SJSA1 (cell line): ENCODE data around the gene CCDC28B. TPM values are rescaled to one million over a fixed set of nuclear protein-coding genes. Genes with fewer than 3 reads are reported as not detected.
A peak's percentile ranks its signal among the peaks of the same experiment; 100 is the strongest.

ENCODE experiments used
- DNase-seq, 2 experiments: peaks; one replicate each; pipeline ENCODE4 v3.0.0-alpha.2; 2015 to 2020; ENCODE audit warnings: low spot score in 2 of 2, low read depth in 1 of 2
- H3K27ac ChIP-seq: fragments of 250-450 bp; sonication (Bioruptor Pico); 2 replicates; pipeline ENCODE4 v1.5.1; 2020; ENCODE audit warnings: mild to moderate bottlenecking, moderate library complexity
- H3K27me3 ChIP-seq: fragments of 250-450 bp; sonication (Bioruptor Pico); replicated peaks from 2 replicates; pipeline ENCODE4 v1.5.1; 2020; ENCODE audit warnings: mild to moderate bottlenecking, moderate library complexity
- H3K36me3 ChIP-seq: fragments of 250-450 bp; sonication (Bioruptor Pico); 2 replicates; pipeline ENCODE4 v1.5.1; 2020; ENCODE audit warnings: mild to moderate bottlenecking
- H3K4me1 ChIP-seq: fragments of 250-450 bp; sonication (Bioruptor Pico); replicated peaks from 2 replicates; pipeline ENCODE4 v1.6.1; 2021; ENCODE audit warnings: mild to moderate bottlenecking
- H3K4me3 ChIP-seq: fragments of 250-450 bp; sonication (Bioruptor Pico); 2 replicates; pipeline ENCODE4 v1.5.1; 2020; ENCODE audit warnings: mild to moderate bottlenecking
- H3K9me3 ChIP-seq: fragments of 250-450 bp; sonication (Bioruptor Pico); replicated peaks from 2 replicates; pipeline ENCODE4 v1.5.1; 2020; ENCODE audit warnings: mild to moderate bottlenecking
- total RNA-seq: library from RNA; depleted of rRNA; stranded (reverse); fragments of >200 nt; shearing (Covaris generic); gene quantifications from 2 replicates; pipeline ENCODE4 v1.2.3, GENCODE V29; 2014; rRNA removed

Gene CCDC28B
- total RNA-seq, 1 experiment from 2014 or later: 22.1 TPM

DNA sequence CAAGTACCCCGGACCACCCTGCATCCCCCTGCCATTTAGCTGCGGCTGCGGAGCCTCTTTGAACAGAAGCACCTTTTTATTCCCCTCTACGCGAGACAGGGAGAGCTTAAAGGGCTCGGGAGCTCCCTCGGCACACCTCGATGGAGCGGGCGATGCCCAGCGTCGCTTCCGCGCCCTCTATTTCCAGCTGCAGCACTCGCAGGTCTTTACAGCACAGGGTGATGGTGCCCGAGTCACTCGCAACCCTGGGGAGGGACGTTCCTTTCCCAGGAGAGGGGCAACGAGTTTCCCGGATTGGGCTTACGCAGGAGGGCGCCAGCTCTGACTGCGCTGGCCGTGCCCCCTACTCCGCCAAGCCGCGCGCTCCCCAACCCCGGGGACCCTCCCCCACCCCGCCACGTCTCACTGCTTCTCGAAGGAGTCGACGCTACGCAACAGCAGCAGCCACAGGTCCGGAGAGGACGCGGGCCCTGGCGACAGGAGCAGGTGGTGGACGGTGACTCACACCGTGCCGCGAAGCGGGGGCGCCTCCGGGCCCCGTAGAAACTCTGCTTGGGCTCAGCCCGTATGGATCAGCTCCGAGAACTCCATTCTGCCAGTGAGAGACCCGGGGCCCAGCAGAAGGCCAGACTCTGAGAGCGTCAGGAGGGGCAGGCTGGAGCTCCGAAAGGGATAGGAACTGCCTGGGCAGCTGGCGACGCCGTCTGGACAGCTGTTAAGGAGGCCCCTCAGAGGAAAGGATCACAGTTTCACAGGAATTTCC is 40.8 kb downstream of the CCDC28B start:
- H3K4me1 ChIP-seq: peaks cover 40% of the 10 kb centered on the region
- no peaks in the 10 kb centered on the region for H3K9me3 ChIP-seq
- no peaks in the 10 kb centered on the region; the same call in 1 of the 2 replicates for H3K36me3 ChIP-seq
- H3K4me3 ChIP-seq: peak overlapping the region; percentile 47
- peak overlapping the region; percentile 32; the same call in 1 of the 2 replicates for H3K27ac ChIP-seq
- DNase-seq: peak; percentile 47 to 63
- no peaks in the 10 kb centered on the region for H3K27me3 ChIP-seq

DNA sequence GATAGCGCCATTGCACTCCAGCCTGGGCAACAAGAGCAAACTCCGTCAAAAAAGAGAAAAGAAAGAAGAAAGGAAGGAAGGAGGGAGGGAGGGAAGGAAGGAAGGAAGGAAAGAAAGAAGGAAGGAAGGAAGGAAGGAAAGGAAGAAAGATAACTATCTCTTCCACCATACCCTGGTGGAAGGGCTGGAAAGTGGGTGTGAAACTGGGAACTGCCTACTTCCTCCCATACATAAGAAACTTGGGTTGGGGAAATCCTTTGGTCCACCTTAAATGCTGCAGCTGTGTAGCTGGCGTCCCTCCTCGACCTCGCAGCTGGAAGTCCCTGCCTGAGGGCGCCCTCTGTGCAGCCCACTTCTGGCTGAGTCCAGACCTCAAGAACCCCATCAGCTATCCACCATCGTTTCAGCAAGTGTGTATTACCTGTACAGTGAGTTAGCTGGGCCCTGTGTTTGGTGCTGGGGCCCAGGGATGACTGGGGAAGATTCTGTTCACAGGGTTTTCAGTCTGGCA is 42.0 kb downstream of the CCDC28B start:
- Histone ChIP-seq H3K4me1 (peaks cover 42% of the 10 kb centered on the region), H3K36me3 (no peaks in the 10 kb centered on the region; the same call in 1 of the 2 replicates), H3K4me3 (no peak overlapping the region), H3K27me3 (no peaks in the 10 kb centered on the region), H3K9me3 (no peaks in the 10 kb centered on the region), H3K27ac (no peak overlapping the region)
- no peak for DNase-seq

GRCh38 chr1:32246888-32247273 is 46.5 kb downstream of the CCDC28B start, which contains the start of gene FAM167B:
Gene FAM167B, plus strand, starts transcription at chr1:32247222. Its CDS starts 200 bp downstream, at chr1:32247422.
- no peaks in the 10 kb centered on the region for H3K27me3 ChIP-seq
- H3K27ac ChIP-seq: no peak within 1 kb of the TSS
- no peak within 1 kb of the TSS for H3K4me3 ChIP-seq
- no peaks in the 10 kb centered on the region for H3K9me3 ChIP-seq
- peak in 1 of 2 experiments; percentile 28 for DNase-seq
- H3K36me3 ChIP-seq: no peaks in the 10 kb centered on the region
- H3K4me1 ChIP-seq: peaks cover 33% of the 10 kb centered on the region

- Histone ChIP-seq H3K27me3 (no peaks in the 10 kb centered on the region), H3K4me3 (no peak overlapping the region), H3K4me1 (peaks cover 27% of the 10 kb centered on the region), H3K9me3 (no peaks in the 10 kb centered on the region), H3K27ac (no peak overlapping the region), H3K36me3 (no peaks in the 10 kb centered on the region)
- DNase-seq: no peak
Measured at GRCh38 chr1:32247452-32247851, 47.1 kb downstream of the CCDC28B start.

DNA sequence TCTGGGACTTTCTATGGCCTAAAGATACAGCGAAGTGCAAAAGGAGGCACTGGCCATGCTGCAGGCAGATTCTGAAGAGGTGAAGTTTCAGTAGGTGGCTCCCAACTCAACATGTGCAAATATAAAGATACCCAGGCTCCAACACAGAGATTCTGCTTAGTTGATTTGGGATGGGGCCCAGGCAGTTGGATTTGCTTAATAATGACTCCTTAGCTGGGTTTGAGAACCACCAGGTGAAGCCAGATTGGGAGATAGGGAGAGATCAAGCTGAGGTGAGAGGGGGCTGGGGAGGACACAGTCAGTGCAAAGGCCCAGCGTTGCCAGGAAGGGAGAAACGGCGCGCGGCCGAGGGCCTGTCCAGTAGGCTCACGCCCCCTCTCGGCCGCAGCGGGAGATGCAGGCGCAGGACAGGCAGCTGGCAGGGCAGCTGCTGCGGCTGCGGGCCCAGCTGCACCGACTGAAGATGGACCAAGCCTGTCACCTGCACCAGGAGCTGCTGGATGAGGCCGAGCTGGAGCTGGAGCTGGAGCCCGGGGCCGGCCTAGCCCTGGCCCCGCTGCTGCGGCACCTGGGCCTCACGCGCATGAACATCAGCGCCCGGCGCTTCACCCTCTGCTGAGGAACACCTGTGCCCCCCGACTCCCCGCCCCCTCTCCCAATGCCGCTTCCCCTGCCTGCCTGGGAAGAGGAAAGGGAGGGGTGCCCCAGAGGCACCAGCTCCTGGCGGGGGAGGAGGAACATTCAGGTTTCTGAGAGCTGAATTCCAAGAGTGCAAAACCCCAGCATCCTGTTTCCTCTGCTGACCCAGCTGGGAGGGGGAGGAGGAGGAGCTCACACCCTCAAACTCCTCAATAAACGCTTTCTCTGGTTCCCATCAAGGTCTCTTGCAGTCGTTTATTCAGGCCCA is 47.8 kb downstream of the CCDC28B start:
- no peak overlapping the region for H3K4me3 ChIP-seq
- H3K4me1 ChIP-seq: peaks cover 24% of the 10 kb centered on the region
- DNase-seq: peak; percentile 35 to 75
- H3K9me3 ChIP-seq: no peaks in the 10 kb centered on the region
- no peaks in the 10 kb centered on the region for H3K27me3 ChIP-seq
- no peaks in the 10 kb centered on the region for H3K36me3 ChIP-seq
- H3K27ac ChIP-seq: no peak overlapping the region

DNA sequence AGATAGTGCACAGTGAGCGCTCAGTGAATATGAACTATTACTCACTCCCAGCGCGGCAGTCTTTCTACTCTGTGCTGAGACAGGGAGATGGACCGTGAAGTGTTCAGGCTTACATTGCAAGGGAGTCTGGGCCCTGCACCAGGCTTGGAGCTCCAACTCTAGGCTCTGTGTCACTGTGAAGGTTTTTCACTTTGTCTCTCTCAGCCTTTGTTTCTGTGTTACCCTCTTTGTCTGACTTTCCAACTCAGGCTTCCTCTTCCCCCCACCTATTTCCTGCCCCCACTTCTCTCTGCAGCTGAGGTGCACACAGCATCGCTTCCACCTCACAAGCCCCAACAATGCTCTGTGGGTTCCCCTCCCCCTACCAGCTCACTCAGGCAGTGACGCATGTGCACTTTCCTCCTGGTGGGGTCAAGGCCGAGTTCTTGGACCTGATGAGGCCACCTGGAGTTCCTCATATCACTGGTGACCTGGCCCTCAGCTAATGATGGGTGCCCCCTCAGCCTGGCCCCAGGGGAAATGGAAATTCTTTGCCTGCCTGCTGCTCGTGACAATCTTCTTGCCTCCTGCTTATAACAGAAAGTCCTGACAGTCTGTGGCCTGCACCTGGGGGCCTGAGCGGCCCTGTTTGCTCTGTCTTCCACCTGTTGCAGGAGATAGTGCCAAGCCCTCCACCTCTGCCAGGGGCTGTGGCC is 49.6 kb downstream of the CCDC28B start:
- H3K27ac ChIP-seq: no peak overlapping the region
- H3K27me3 ChIP-seq: no peaks in the 10 kb centered on the region
- H3K36me3 ChIP-seq: no peaks in the 10 kb centered on the region
- H3K4me1 ChIP-seq: peaks cover 24% of the 10 kb centered on the region
- no peak overlapping the region for H3K4me3 ChIP-seq
- no peaks in the 10 kb centered on the region for H3K9me3 ChIP-seq
- DNase-seq: no peak

DNA sequence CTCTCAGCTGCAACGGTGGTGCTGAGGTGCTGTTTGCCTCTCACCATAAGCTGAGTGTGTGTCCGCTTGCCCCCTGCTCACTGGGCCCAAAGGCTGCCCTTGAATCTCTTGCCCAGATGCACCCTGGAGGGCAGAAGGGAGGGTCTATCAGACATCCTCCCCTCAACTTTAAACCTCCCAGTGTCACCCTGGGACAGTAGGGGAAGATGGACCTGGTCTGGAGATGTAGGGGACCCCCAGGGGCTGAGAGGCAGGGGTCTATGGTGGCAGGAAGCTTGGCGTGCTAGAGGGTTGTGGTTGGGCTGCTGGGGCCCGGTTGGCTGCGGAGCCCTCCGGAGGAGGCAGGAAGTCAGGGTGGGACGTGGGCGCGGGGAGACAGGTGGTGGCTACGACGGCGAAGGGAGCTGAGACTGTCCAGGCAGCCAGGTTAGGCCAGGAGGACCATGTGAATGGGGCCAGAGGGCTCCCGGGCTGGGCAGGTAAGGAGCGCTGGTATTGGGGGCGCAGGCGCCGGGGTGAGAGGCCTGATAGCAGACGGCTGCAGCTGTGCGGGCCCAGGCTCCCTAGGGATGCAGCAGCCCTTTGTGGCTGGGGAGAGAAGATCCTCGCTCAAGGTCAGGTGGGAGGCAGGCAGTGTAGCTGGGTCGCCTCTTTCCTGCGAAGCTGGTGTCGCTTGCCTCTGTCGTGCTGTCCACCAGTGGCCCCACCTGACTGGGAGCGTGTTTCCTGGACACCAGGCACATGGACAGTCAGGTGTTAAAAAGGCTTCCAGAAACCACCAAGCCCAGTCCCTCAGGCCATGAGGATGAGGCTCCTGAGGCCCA is 50.7 kb downstream of the CCDC28B start, which contains the start of gene LCK:
TSS of gene LCK (plus strand) at position 373 of the 824 bp plus-strand sequence. CDS start 23,065 bp downstream, outside the sequence.
- Histone ChIP-seq H3K4me3 (no peak within 1 kb of the TSS), H3K27ac (no peak within 1 kb of the TSS), H3K27me3 (no peaks in the 10 kb centered on the region), H3K9me3 (no peaks in the 10 kb centered on the region), H3K36me3 (no peaks in the 10 kb centered on the region), H3K4me1 (peaks cover 24% of the 10 kb centered on the region)
- DNase-seq: no peak

Other genes with a start within 250 kb of the CCDC28B start
- 61.1 and 74.6 TPM in 2 replicates for gene KHDRBS1, start 186.7 kb upstream of the CCDC28B start, total RNA-seq
- 2.9 and 5.8 TPM in 2 replicates for gene TMEM39B, start 127.7 kb upstream of the CCDC28B start, total RNA-seq
- 45.4 and 54.4 TPM in 2 replicates for gene KPNA6, start 92.5 kb upstream of the CCDC28B start, total RNA-seq
- 65.4 and 101 TPM in 2 replicates for gene TXLNA, start 20.9 kb upstream of the CCDC28B start, total RNA-seq
- gene IQCC, start 5.1 kb downstream of the CCDC28B start, total RNA-seq: 4.4 and 5.6 TPM in 2 replicates
- not detected in 2 replicates for gene DCDC2B, start 8.5 kb downstream of the CCDC28B start, total RNA-seq
- 9.2 and 13.5 TPM in 2 replicates for gene TMEM234, start 21.8 kb downstream of the CCDC28B start, total RNA-seq
- gene EIF3I, start 21.8 kb downstream of the CCDC28B start, total RNA-seq: 424 and 465 TPM in 2 replicates
- gene FAM167B, start 46.6 kb downstream of the CCDC28B start, total RNA-seq: 0.19 and 0.24 TPM in 2 replicates
- not detected in 2 replicates for gene LCK, start 50.7 kb downstream of the CCDC28B start, total RNA-seq
- gene HDAC1, start 91.5 kb downstream of the CCDC28B start, total RNA-seq: 144 and 191 TPM in 2 replicates
- gene MARCKSL1, start 135.6 kb downstream of the CCDC28B start, total RNA-seq: 53.7 and 67.1 TPM in 2 replicates
- 0.28 and 0.74 TPM in 2 replicates for gene FAM229A, start 161.9 kb downstream of the CCDC28B start, total RNA-seq
- gene TSSK3, start 161.9 kb downstream of the CCDC28B start, total RNA-seq: not detected in 2 replicates
- 55.5 and 71.1 TPM in 2 replicates for gene BSDC1, start 193.8 kb downstream of the CCDC28B start, total RNA-seq